NCI-H1105 treated with DMSO at 0.1 percent for 48 hours (cell line): ENCODE measurements around the gene SORL1-AS1.

Experiments
- DNase-seq: peaks from one replicate; lab custom pipeline; 2025; lab: John Stamatoyannopoulos, UW

Gene SORL1-AS1

GRCh38 chr11:121476379-121477032 is 23.7 kb upstream of the SORL1-AS1 start:
- DNase-seq = no peak

- no peak for DNase-seq
Measured at GRCh38 chr11:121474680-121475079, 21.9 kb upstream of the SORL1-AS1 start.

GRCh38 chr11:121473064-121473777 is 20.5 kb upstream of the SORL1-AS1 start:
- no peak for DNase-seq

GRCh38 chr11:121472312-121472711 is 19.5 kb upstream of the SORL1-AS1 start:
- no peak for DNase-seq

- no peak for DNase-seq
Measured at GRCh38 chr11:121471167-121471566, 18.4 kb upstream of the SORL1-AS1 start.

GRCh38 chr11:121469910-121470309 is 17.1 kb upstream of the SORL1-AS1 start:
- DNase-seq = no peak

GRCh38 chr11:121467965-121468364 is 15.2 kb upstream of the SORL1-AS1 start:
- DNase-seq = no peak

GRCh38 chr11:121467471-121467870 is 14.7 kb upstream of the SORL1-AS1 start:
- no peak for DNase-seq

GRCh38 chr11:121466063-121466794 is 13.5 kb upstream of the SORL1-AS1 start:
- DNase-seq = peak; percentile 96

- no peak for DNase-seq
Measured at GRCh38 chr11:121465709-121466062, 12.9 kb upstream of the SORL1-AS1 start.

- no peak for DNase-seq
Measured at GRCh38 chr11:121464352-121464946, 11.7 kb upstream of the SORL1-AS1 start.

GRCh38 chr11:121463689-121464335 is 11.0 kb upstream of the SORL1-AS1 start:
- no peak for DNase-seq

- DNase-seq = no peak
Measured at GRCh38 chr11:121461843-121462242, 9.1 kb upstream of the SORL1-AS1 start.

- no peak for DNase-seq
Measured at GRCh38 chr11:121460941-121461514, 8.3 kb upstream of the SORL1-AS1 start.

GRCh38 chr11:121459413-121460017 is 6.7 kb upstream of the SORL1-AS1 start:
- no peak for DNase-seq

GRCh38 chr11:121458551-121458950 is 5.8 kb upstream of the SORL1-AS1 start:
- no peak for DNase-seq

GRCh38 chr11:121456816-121457431 is 4.2 kb upstream of the SORL1-AS1 start:
- no peak for DNase-seq

GRCh38 chr11:121456151-121456550 is 3.4 kb upstream of the SORL1-AS1 start:
- DNase-seq = no peak

- DNase-seq = no peak
Measured at GRCh38 chr11:121455115-121455514, 2.3 kb upstream of the SORL1-AS1 start.

- DNase-seq = no peak
Measured at GRCh38 chr11:121453589-121454299, 977 bp upstream of the SORL1-AS1 start.
